NOMO-1 treated with DMSO at 0.1 percent for 48 hours (cell line): ENCODE data around the gene VPS13C.

Source experiments
- DNase-seq: peaks from one replicate; lab custom pipeline; 2025; ENCODE audit not compliant: unreplicated experiment; lab: John Stamatoyannopoulos, UW

The VPS13C gene

GRCh38 chr15:61879219-61879618 is 181.0 kb downstream of the VPS13C start:
- DNase-seq = no peak

DNA sequence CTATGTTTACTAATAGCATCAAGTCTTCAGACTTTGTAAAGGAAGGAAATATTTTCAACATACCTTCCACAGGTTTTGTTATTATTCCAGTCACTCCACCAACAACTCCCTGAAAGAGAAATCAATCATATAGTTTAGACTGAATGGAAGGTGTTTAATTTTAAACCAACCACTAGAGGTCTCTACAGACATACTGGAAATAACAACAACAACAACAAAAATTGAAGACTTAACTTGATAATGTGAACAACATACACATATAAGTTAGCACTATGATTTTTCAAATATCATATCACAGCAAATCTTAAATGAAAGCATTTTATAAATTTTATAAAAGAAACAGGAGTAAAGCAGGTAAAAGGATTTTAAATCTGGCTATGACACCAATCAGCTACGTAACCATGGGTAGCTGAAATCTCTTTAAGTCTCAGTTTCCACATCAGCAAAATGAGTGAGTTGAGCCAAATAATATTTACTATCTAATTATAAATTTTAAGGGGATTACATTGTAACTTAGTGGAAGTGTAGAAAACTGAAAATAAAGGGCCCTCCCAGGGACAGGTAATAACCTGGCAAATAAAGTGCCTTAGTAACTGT is 188.2 kb downstream of the VPS13C start:
- DNase-seq = peak; percentile 1

DNA sequence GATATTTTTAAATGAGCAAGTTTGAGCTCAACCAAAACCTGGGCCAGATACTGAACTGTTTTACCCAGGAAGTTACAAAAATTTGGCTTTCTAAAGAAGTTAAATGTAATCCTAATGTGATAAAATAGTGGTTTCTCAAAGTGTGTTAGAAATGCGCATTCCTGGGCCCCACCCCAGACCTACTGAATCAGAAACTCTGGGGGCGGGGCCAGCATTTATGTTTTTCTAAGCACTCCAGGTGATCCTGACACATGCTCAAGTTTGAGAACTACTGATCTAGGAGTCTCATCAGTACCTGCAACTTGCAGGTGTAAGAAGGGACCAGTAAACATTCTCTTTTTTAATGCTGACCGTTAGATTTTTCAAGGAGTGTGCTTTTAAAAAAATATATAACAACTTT is 190.6 kb downstream of the VPS13C start:
- DNase-seq = no peak

- no peak for DNase-seq
These were observed 198.3 kb downstream of the VPS13C start for GRCh38 chr15:61861962-61862361.

DNA sequence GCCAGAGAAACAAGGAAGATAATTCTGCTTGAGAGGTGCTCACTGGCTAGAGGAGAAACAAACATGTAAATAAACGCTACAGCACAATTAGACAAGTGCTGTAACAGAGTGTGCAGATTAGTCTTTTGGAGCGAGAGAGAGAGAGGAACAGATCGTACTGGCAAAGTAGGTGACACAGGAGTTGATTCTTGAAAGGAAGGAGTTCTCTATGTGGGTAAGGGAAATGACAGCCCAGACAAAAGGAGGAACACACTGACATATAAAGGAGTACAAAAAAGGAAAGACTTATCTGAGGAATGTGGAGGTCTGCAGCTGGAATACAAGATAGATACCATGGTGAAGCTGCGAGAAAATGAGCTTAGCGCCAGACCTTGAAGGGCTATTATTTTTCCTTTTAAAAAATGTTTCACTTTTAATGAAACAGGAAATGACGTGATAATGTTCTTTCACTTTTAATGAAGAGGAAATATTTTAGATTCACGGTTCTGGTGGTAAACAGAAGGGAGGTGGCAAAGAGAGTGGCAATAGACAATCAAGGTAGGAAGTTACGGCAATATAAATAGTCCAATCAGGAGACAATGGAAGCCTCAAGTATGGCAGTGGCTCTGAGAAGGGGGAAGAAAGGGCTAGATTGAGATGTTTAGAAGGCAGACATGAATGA is 202.9 kb downstream of the VPS13C start:
- DNase-seq = no peak

- DNase-seq = no peak
These were observed 204.0 kb downstream of the VPS13C start for GRCh38 chr15:61856295-61856694.

- DNase-seq = no peak
These were observed 207.1 kb downstream of the VPS13C start for GRCh38 chr15:61853195-61853594.

DNA sequence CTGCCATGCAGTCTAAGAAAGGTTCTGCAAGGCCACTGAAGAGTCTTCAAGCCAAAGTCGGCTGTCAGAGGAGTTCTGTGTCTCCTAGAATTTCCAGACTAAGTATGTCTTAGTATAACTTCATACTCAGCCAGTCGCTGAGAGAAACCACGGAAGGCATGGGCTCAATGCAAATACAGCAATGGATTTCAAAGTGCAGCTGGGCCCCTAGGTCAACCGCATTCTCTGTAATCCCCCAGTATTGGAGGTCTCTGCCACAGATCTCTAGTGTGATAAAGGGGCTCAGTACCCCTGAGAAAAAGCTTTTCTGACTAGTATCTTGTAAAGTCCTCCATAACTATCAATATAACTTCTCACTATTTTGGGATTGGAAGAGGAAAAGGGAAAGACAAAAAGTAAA is 208.3 kb downstream of the VPS13C start:
- no peak for DNase-seq

GRCh38 chr15:61849447-61849846 is 210.8 kb downstream of the VPS13C start:
- no peak for DNase-seq

- DNase-seq = no peak
These were observed 218.8 kb downstream of the VPS13C start for GRCh38 chr15:61841466-61841865.

GRCh38 chr15:61840090-61840489 is 220.2 kb downstream of the VPS13C start:
- no peak for DNase-seq

- no peak for DNase-seq
These were observed 220.7 kb downstream of the VPS13C start for GRCh38 chr15:61839546-61839945.

DNA sequence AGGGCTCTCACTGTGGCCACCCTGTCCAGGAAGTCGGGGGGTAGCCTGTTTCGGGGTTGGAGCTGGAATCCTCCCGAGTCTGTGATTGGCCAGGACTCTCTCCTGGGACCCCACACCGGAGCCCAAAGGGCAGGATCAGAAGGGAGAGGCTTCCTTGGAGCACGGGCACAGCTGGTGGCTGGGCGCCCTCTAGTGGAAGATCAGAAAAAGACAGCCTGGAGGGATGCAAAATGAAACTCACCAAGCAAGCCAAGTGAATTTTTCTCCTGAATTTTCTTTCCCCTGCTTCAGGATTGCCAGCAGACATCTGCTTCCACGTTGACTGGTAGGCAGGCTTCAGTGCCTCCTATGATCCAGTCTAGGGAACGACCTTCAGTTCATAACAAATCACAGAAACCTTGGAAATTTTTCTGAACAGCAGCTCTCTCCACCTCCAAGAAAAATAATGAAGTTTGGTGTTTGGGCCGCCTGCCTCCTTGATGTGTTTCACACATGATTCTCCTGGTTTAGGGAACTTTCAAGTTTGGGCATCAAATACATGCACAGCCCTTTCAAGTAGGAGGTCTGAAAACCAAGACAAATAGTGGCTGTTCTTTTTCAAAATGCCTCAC is 224.6 kb downstream of the VPS13C start:
- peak; percentile 2 for DNase-seq

DNA sequence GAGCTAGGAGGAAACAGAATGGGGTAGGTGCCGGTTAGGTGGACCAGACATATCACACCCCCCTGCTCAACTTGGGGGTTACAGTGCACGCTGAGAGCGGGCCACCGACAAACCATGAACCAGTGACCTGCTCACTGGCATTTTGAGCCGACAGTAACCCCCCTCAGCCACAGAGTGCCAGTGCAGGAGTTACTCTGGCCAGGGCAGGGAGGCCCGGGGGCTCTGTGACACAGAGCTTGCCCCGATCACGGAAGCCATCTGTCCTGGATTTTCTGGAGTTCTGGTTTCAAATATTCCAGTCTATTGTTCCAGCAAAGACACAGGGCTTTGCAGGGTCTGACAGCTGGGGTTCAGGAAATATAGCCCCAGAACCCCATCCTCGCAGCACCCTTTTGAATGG is 225.2 kb downstream of the VPS13C start:
- DNase-seq = no peak

DNA sequence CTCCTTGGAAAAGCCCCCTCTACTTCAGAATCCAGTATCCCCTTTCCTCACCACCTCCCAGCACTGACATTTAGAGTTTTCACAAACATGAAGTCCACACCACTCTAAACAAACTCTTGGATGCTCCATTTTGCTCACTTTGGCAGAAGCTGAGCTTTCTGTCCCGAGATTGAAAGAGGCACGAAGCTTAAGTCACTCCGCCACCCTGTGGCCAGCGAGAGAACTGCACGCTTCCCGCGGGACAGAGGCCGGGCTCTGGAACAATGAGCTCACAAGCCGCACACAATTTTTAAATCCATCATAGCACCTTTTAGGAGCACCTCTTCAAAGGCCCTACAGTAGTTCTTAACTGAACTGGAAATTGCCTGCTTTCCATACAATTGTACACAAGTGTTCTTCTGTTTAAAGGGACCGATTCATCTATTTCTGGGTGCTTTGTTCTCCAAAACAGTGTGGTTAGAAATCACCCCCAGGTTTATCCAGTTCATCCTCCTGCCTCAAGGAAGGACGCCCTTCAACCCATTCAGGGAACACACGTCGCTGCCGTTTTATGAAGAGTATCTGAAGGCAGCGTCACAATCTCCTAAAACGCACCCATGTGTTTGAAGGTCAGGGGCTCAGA is 226.1 kb downstream of the VPS13C start:
- DNase-seq = peak; percentile 46

GRCh38 chr15:61832223-61832622 is 228.0 kb downstream of the VPS13C start:
- DNase-seq = no peak

GRCh38 chr15:61831505-61831921 is 228.7 kb downstream of the VPS13C start:
- peak; percentile 3 for DNase-seq

DNA sequence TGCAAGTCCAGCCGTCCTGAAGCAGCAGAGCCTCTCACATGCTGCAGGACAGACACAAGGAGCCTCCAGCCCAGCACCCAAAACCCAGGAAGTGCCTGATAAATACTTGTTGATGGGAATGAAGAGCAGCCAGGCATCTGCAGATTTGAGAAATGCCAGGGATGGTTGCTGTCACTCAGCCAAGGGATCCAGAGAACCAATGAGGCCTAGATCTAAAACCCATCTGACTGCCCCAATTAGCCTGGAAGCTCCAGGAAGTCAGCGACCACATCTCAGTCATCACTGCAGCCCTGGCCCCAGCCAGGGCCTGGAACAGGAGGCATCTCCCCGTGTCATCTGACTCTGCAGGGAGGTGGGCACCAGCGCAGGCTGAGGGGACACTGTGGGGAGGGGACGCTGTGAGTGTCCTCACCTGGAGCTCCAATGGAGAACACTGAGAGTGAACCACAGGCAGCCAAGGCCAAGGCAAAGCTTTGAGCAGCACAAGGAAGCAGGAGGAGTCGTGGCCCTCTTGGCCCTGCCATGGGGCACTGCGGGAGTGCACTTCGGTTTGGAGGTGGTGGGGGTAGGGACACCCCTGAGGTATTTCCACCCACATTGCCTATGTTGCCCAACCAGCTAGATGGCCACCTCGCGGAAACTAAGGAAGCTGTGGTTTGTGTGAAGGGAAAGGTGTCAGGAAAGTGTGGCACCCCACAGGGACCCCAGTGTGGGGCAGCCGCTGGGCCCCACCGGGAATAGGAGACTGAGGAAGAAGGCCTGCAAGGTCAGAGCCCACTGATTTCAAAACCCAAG is 229.5 kb downstream of the VPS13C start:
- DNase-seq = no peak

- no peak for DNase-seq
These were observed 230.7 kb downstream of the VPS13C start for GRCh38 chr15:61829514-61829889.

DNA sequence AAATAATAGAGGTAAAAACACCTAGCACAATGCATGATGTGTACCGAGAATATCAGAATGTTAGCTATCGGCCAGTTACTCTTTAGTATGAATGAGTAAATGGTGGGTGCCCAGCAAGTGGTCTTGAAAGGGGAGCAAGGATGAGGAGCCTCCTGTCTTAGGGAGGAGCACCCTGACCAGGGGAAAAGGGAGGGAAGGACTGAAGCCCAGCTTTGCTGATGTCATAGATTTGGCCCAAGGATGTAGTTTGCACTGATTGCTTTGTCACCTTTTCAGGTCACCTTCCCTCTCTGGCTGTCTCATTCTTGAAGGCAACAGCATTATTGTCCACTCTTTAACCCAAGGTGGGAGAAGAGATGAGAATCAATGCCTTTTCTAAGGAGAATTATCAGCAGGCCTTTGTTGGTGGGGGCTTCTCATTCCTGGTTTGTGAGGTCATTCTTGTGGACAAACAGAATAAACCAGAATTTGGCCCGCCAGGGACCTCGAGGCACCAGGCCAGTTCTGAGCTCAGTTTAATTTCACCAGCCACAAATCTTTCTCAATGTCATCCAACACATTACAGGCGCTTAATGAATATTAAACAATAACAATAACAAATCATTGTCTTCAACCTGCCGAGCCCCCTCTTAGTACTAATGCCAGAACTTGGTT is 231.3 kb downstream of the VPS13C start:
- DNase-seq = no peak

- DNase-seq = no peak
These were observed 232.2 kb downstream of the VPS13C start for GRCh38 chr15:61828008-61828407.
